OCI-LY7 (cell line): Measurements from ENCODE around the gene GLMP. TPM values are rescaled to one million over a fixed set of nuclear protein-coding genes. Genes with fewer than 3 reads are reported as not detected.

ENCODE experiments used
- BruUV-seq: library from RNA; stranded (reverse); fragments of 400-500 nt; replicated peaks from 2 replicates; lab custom pipeline; 2021; lab: Mats Ljungman, UMichigan
- CTCF ChIA-PET: fragments of 300-600 bp; sonication (Branson Sonifier 250); formaldehyde crosslinking; loops from one replicate; lab custom pipeline; 2022; ENCODE audit warnings: antibody characterized with exemption; ENCODE audit not compliant: unreplicated experiment; lab: Charles Lee
- POLR2A ChIA-PET: fragments of 300-600 bp; sonication (Branson Sonifier 250); formaldehyde crosslinking; loops from one replicate; lab custom pipeline; 2022; ENCODE audit warnings: antibody characterized with exemption; lab: Charles Lee
- DNase-seq: peaks from one replicate; pipeline ENCODE4 v3.0.0-alpha.2; 2015; ENCODE audit warnings: low spot score
- H2AFZ ChIP-seq: fragments of 200-600 bp; sonication (generic), shearing (Covaris generic); 2 replicates; pipeline ENCODE4 v1.6.1; 2014; ENCODE audit warnings: mild to moderate bottlenecking, antibody characterized with exemption, low read length, moderate library complexity
- H3K27ac ChIP-seq: fragments of 200-600 bp; sonication (generic); 2 replicates; pipeline ENCODE4 v1.5.1; 2014; ENCODE audit warnings: mixed run types, low read depth, mild to moderate bottlenecking, moderate library complexity, low read length, inconsistent platforms; ENCODE audit not compliant: poor library complexity, severe bottlenecking
- H3K36me3 ChIP-seq: fragments of 200-600 bp; sonication (generic); 2 replicates; pipeline ENCODE4 v1.6.1; 2014; ENCODE audit warnings: mild to moderate bottlenecking, antibody characterized with exemption, low read length, moderate library complexity, mixed read lengths; ENCODE audit not compliant: insufficient read depth
- H3K4me1 ChIP-seq: fragments of 200-600 bp; sonication (generic); 2 replicates; pipeline ENCODE4 v1.5.1; 2014; ENCODE audit warnings: mild to moderate bottlenecking, low read length; ENCODE audit not compliant: insufficient read depth, poor library complexity, severe bottlenecking
- H3K4me2 ChIP-seq: fragments of 200-600 bp; sonication (generic); 2 replicates; pipeline ENCODE4 v1.6.1; 2014; ENCODE audit warnings: mild to moderate bottlenecking, low read length
- H3K4me3 ChIP-seq: fragments of 200-600 bp; sonication (generic); 2 replicates; pipeline ENCODE4 v1.5.1; 2014; ENCODE audit warnings: mild to moderate bottlenecking, low read depth, low read length; ENCODE audit not compliant: poor library complexity, severe bottlenecking
- H3K79me2 ChIP-seq: fragments of 200-600 bp; sonication (generic); 2 replicates; pipeline ENCODE4 v1.6.1; 2016; ENCODE audit warnings: low read depth, mild to moderate bottlenecking, low read length, moderate library complexity, mixed read lengths; ENCODE audit not compliant: insufficient read depth
- H3K9me2 ChIP-seq: fragments of 200-600 bp; sonication (generic); 2 replicates; pipeline ENCODE4 v1.6.1; 2016; ENCODE audit warnings: mild to moderate bottlenecking, low read length, mixed read lengths; ENCODE audit not compliant: insufficient read depth
- H3K9me3 ChIP-seq: fragments of 200-600 bp; sonication (generic); 2 replicates; pipeline ENCODE4 v1.6.1; 2014; ENCODE audit warnings: mild to moderate bottlenecking, mixed run types, low read length, mixed read lengths
- H4K20me1 ChIP-seq: fragments of 200-600 bp; sonication (generic); 2 replicates; pipeline ENCODE4 v1.6.1; 2014; ENCODE audit warnings: mild to moderate bottlenecking, antibody characterized with exemption, low read length, moderate library complexity, mixed read lengths; ENCODE audit not compliant: insufficient read depth
- CTCF ChIP-seq: fragments of 200-600 bp; sonication (generic); conservative IDR thresholded peaks from 2 replicates; pipeline ENCODE4 v1.5.1; 2014; ENCODE audit warnings: mild to moderate bottlenecking, antibody characterized with exemption, low read length, moderate library complexity, mixed read lengths
- EZH2phosphoT487 ChIP-seq: fragments of 200-600 bp; sonication (generic); IDR thresholded peaks from 2 replicates; pipeline ENCODE4 v1.6.1; 2018; ENCODE audit warnings: low read depth, borderline replicate concordance, mild to moderate bottlenecking, mixed run types, antibody characterized with exemption, low read length, moderate library complexity, mixed read lengths
- intact Hi-C: fragments of 100-400 bp; cut with micrococcal nuclease; formaldehyde crosslinking; loops from one replicate; pipeline ENCODE4 v1.10.0; 2022; ENCODE audit not compliant: unreplicated experiment
- total RNA-seq, 2 experiments: library from RNA; depleted of rRNA in 1 of 2; stranded (reverse); fragments of >200 nt in 1 of 2; shearing (Covaris generic) in 1 of 2; gene quantifications; 2 replicates each; pipeline ENCODE4 v1.2.3, GENCODE V29; 2014 to 2022

Gene GLMP
- total RNA-seq, 2 experiments from 2014 or later: 0.60 to 4.9 TPM

GRCh38 chr1:156281281-156281680 lies 14.2 kb downstream of the GLMP start:
- peak overlapping the region; percentile 96 for H3K4me2 ChIP-seq
- CTCF ChIA-PET: interaction anchor here (0.7 kb wide), 1 partner anchor 10 kb away, joined by 3 read pairs; no protein-coding TSS in a partner anchor
- intact Hi-C loops: no loop called here
- no peaks in the 10 kb centered on the region for H3K9me3 ChIP-seq
- H3K36me3 ChIP-seq: peaks cover 43% of the 10 kb centered on the region
- H3K27ac ChIP-seq: peak overlapping the region; percentile 66
- peaks cover 43% of the 10 kb centered on the region for H3K79me2 ChIP-seq
- POLR2A ChIA-PET: interaction anchor here (0.5 to 2.8 kb wide), 3 partner anchors 45 to 146 kb away, joined by 3 to 11 read pairs (median 4); no protein-coding TSS in a partner anchor
- H2AFZ ChIP-seq: no peak overlapping the region
- peaks cover 19% of the 10 kb centered on the region; the same call in 1 of the 2 replicates for H4K20me1 ChIP-seq
- no peaks in the 10 kb centered on the region for H3K9me2 ChIP-seq
- TF ChIP-seq CTCF: peak; percentile 38
- no peak for TF ChIP-seq EZH2phosphoT487
- peak; percentile 69 for DNase-seq
- H3K4me3 ChIP-seq: peak overlapping the region; percentile 82
- no TSS peak for BruUV-seq
- H3K4me1 ChIP-seq: peaks cover 26% of the 10 kb centered on the region

GRCh38 chr1:156279837-156280236 lies 15.6 kb downstream of the GLMP start:
- DNase-seq: no peak
- intact Hi-C loops: no loop called here
- Histone ChIP-seq H3K79me2 (peaks cover 43% of the 10 kb centered on the region), H3K4me1 (peaks cover 26% of the 10 kb centered on the region), H4K20me1 (peaks cover 19% of the 10 kb centered on the region; the same call in 1 of the 2 replicates), H3K4me2 (0 out of 2 replicates have a peak overlapping the region, but pooled peaks have one; percentile 14), H3K4me3 (no peak overlapping the region), H3K36me3 (peaks cover 56% of the 10 kb centered on the region), H3K9me3 (no peaks in the 10 kb centered on the region), H3K27ac (no peak overlapping the region), H2AFZ (no peak overlapping the region), H3K9me2 (no peaks in the 10 kb centered on the region)
- no TSS peak for BruUV-seq
- POLR2A ChIA-PET: interaction anchor here (0.5 to 0.9 kb wide), 4 partner anchors 18 to 462 kb away, joined by 3 to 4 read pairs (median 3); partner anchors contain the start of gene KHDC4
- CTCF ChIA-PET: interaction anchor here (0.7 kb wide), 1 partner anchor 17 kb away, joined by 5 read pairs; no protein-coding TSS in a partner anchor
- TF ChIP-seq EZH2phosphoT487 (no peak), CTCF (no peak)

GRCh38 chr1:156276966-156277381 lies 18.5 kb downstream of the GLMP start:
- intact Hi-C loops: no loop called here
- TF ChIP-seq EZH2phosphoT487: no peak
- TF ChIP-seq CTCF: no peak
- peaks cover 19% of the 10 kb centered on the region; the same call in 1 of the 2 replicates for H4K20me1 ChIP-seq
- H2AFZ ChIP-seq: no peak overlapping the region
- ChIA-PET CTCF (no interaction called here), POLR2A (interaction anchor here (0.6 kb wide), 1 partner anchor 402 kb away, joined by 3 read pairs; no protein-coding TSS in a partner anchor)
- H3K4me1 ChIP-seq: peaks cover 18% of the 10 kb centered on the region
- peaks cover 39% of the 10 kb centered on the region for H3K79me2 ChIP-seq
- peaks cover 85% of the 10 kb centered on the region for H3K36me3 ChIP-seq
- no peaks in the 10 kb centered on the region for H3K9me2 ChIP-seq
- H3K27ac ChIP-seq: no peak overlapping the region
- no peak overlapping the region for H3K4me2 ChIP-seq
- no TSS peak for BruUV-seq
- no peaks in the 10 kb centered on the region for H3K9me3 ChIP-seq
- no peak overlapping the region for H3K4me3 ChIP-seq
- no peak for DNase-seq
